ENCODE measurements around the gene COL6A3.

Gene COL6A3

GRCh38 chr2:237337586-237337985, 76.4 kb downstream of the COL6A3 start:
- H3K4me3 ChIP-seq (ENCODE audit: control insufficient read depth, low read depth, low read length), result no peak overlapping the region
- TF ChIP-seq, protein P1, sequence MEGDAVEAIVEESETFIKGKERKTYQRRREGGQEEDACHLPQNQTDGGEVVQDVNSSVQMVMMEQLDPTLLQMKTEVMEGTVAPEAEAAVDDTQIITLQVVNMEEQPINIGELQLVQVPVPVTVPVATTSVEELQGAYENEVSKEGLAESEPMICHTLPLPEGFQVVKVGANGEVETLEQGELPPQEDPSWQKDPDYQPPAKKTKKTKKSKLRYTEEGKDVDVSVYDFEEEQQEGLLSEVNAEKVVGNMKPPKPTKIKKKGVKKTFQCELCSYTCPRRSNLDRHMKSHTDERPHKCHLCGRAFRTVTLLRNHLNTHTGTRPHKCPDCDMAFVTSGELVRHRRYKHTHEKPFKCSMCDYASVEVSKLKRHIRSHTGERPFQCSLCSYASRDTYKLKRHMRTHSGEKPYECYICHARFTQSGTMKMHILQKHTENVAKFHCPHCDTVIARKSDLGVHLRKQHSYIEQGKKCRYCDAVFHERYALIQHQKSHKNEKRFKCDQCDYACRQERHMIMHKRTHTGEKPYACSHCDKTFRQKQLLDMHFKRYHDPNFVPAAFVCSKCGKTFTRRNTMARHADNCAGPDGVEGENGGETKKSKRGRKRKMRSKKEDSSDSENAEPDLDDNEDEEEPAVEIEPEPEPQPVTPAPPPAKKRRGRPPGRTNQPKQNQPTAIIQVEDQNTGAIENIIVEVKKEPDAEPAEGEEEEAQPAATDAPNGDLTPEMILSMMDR (conservative IDR thresholded peaks at IDR 0.05; ENCODE audit: control insufficient read depth, insufficient read depth, low read depth, low read length), result no peak
- no peak for DNase-seq (ENCODE audit: low read depth)

DNA sequence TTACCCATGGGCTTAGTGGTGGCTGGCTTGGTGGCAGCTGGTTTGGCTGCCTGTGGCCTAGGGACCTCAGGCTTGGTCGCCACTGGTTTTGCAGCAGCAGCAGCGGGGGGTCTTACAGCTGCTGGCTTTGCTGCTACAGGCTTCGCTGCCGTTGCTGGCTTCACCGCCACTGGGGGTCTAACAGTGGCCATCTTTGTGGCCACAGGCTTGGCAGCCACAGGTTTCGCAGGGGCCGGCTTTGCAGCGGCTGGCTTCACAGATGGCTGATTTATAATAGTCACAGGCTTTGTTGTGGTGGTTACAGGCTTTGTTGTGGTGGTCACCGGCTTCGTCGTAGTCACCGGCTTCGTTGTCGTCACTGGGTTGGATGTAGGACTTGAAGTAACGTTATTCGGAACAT, 77.8 kb downstream of the COL6A3 start:
- H3K4me3 ChIP-seq (ENCODE audit: control insufficient read depth, low read depth, low read length), result no peak overlapping the region
- TF ChIP-seq, protein P1 (conservative IDR thresholded peaks at IDR 0.05; ENCODE audit: control insufficient read depth, insufficient read depth, low read depth, low read length), result no peak
- no peak for DNase-seq (ENCODE audit: low read depth)

GRCh38 chr2:237333748-237334147, 80.2 kb downstream of the COL6A3 start:
- no peak for DNase-seq (ENCODE audit: low read depth)
- H3K4me3 ChIP-seq (ENCODE audit: control insufficient read depth, low read depth, low read length), result no peak overlapping the region
- TF ChIP-seq, protein P1 (conservative IDR thresholded peaks at IDR 0.05; ENCODE audit: control insufficient read depth, insufficient read depth, low read depth, low read length), result no peak

DNA sequence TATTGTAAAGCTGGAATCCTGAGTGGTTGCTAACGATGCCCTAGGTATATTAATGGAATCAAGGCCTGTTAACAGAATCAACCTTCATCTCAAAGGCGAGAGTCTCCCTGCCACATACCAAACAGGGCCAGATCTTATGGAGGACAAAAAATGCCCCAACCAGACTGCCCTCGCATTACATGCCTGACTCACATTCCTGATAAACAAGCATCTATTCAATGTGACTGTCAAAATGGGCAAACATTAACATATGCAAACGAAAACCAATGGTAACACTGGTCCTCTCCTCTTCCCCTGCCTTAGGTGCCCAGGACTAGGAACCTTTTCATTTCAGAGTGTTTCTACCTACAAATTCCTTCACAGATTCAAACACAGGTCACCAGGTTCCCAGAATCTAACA, 83.4 kb downstream of the COL6A3 start:
- H3K4me3 ChIP-seq (ENCODE audit: control insufficient read depth, low read depth, low read length), result no peak overlapping the region
- TF ChIP-seq, protein P1 (conservative IDR thresholded peaks at IDR 0.05; ENCODE audit: control insufficient read depth, insufficient read depth, low read depth, low read length), result no peak
- DNase-seq (ENCODE audit: low read depth), result no peak

- no peak for DNase-seq (ENCODE audit: low read depth)
- no peak overlapping the region for H3K4me3 ChIP-seq (ENCODE audit: control insufficient read depth, low read depth, low read length)
- TF ChIP-seq, protein P1 (conservative IDR thresholded peaks at IDR 0.05; ENCODE audit: control insufficient read depth, insufficient read depth, low read depth, low read length), result no peak
Observed at GRCh38 chr2:237327175-237327950, 86.6 kb downstream of the COL6A3 start.

DNA sequence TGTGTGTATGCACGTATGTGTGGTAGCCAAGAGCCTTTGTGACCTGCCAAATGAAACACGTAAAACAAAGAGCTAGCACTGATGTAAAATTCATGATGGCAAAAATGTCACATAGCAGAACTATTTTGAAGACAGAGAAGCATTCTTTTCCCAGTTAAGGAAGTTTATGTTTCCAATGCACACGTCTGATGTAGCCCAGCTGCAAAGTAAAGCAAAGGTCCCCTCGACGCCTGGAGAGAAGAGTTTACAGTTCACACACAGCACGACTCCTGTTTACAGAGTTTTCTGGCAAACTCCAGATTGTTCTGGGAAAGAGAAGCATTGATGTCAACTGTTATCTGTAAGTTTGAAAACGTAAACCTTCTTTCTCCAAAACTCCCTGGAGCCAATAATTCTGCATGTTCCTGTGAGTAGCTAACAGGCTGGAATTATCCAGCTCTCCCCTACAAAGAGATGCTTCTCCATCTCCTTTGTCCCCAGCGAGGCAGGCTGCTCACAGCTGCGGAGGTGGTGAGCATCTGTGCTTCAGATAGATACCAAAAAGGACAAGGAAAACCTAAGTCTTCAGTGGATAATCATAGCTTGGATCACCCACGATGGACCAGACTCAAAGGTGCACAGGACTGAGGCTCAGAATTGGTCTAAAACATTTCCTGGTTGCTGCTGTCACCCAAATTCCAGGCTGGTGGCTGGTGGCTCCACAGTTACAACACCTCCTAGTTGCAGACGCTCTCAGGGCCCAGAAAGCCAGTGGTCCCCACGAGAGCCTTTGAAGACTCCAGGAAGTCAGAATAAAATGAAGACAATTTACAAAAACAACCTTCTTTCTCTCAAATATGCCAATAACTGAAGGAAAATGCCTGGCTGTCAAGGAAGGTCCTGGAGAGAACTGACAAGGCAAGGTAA, 87.4 kb downstream of the COL6A3 start:
- no peak overlapping the region for H3K4me3 ChIP-seq (ENCODE audit: control insufficient read depth, low read depth, low read length)
- TF ChIP-seq, protein P1 (conservative IDR thresholded peaks at IDR 0.05; ENCODE audit: control insufficient read depth, insufficient read depth, low read depth, low read length), result no peak
- no peak for DNase-seq (ENCODE audit: low read depth)
